ENCODE results near the gene PER1. TPM values are rescaled to one million over a fixed set of nuclear protein-coding genes. Genes with fewer than 3 reads are reported as not detected.

The PER1 gene
- total and polyA plus RNA-seq, 10 of the 15 experiments (the other 5 are each of a cell fraction or from before 2014, with no cell fraction given), result 0.02 to 25.1 (median 5.4) TPM

- TF ChIP-seq MAX (IDR thresholded peaks at IDR 0.05; ENCODE audit: low read depth, low read length), result no peak
- TF ChIP-seq, protein P1, sequence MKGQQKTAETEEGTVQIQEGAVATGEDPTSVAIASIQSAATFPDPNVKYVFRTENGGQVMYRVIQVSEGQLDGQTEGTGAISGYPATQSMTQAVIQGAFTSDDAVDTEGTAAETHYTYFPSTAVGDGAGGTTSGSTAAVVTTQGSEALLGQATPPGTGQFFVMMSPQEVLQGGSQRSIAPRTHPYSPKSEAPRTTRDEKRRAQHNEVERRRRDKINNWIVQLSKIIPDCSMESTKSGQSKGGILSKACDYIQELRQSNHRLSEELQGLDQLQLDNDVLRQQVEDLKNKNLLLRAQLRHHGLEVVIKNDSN (IDR thresholded peaks at IDR 0.05; ENCODE audit: borderline replicate concordance, extremely low read length, insufficient read depth, low read depth, low read length), result no peak
- TF ChIP-seq POLR2A (IDR thresholded peaks at IDR 0.05; ENCODE audit: low read depth, low read length), result no peak
- no peak for TF ChIP-seq SMAD5 (IDR thresholded peaks at IDR 0.05; ENCODE audit: low read depth)
- no peak; a peak in 1 of 4 replicates for TF ChIP-seq EP300 (IDR thresholded peaks at IDR 0.05; ENCODE audit: borderline replicate concordance in 1 of 2, control insufficient read depth in 1 of 2, low read depth in 2 of 2, low read length in 2 of 2)
- TF ChIP-seq NRF1 (conservative IDR thresholded peaks at IDR 0.05; ENCODE audit: low read depth, low read length), result no peak
- TF ChIP-seq BMI1 (IDR thresholded peaks at IDR 0.05; ENCODE audit: borderline replicate concordance), result no peak
- no peak for TF ChIP-seq EGR1 (IDR thresholded peaks at IDR 0.05; ENCODE audit: borderline replicate concordance in 1 of 2, low read depth in 2 of 2, low read length in 2 of 2)
- TF ChIP-seq CREM (IDR thresholded peaks at IDR 0.05; ENCODE audit: low read depth), result peak; percentile 52; the same call in 1 of the 2 replicates
- no peak for TF ChIP-seq MEF2B (IDR thresholded peaks at IDR 0.05; ENCODE audit: partially characterized antibody, poor library complexity, severe bottlenecking)
- no peak for TF ChIP-seq JUNB (IDR thresholded peaks at IDR 0.05)
- TF ChIP-seq, protein P2, sequence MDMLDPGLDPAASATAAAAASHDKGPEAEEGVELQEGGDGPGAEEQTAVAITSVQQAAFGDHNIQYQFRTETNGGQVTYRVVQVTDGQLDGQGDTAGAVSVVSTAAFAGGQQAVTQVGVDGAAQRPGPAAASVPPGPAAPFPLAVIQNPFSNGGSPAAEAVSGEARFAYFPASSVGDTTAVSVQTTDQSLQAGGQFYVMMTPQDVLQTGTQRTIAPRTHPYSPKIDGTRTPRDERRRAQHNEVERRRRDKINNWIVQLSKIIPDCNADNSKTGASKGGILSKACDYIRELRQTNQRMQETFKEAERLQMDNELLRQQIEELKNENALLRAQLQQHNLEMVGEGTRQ (IDR thresholded peaks at IDR 0.05; ENCODE audit: borderline replicate concordance, low read depth, low read length), result no peak
- no peak for TF ChIP-seq CHD2 (IDR thresholded peaks at IDR 0.05; ENCODE audit: borderline replicate concordance, low read depth, low read length)
- no peak for TF ChIP-seq TCF7 (IDR thresholded peaks at IDR 0.05; ENCODE audit: borderline replicate concordance)
- no peak for TF ChIP-seq ETV6 (conservative IDR thresholded peaks at IDR 0.05 in 1 of 2, IDR thresholded peaks at IDR 0.05 in 1 of 2; ENCODE audit: borderline replicate concordance in 1 of 2, low read depth in 1 of 2)
- TF ChIP-seq ZNF384 (IDR thresholded peaks at IDR 0.05; ENCODE audit: borderline replicate concordance, low read depth, low read length), result no peak
- TF ChIP-seq, protein P3, sequence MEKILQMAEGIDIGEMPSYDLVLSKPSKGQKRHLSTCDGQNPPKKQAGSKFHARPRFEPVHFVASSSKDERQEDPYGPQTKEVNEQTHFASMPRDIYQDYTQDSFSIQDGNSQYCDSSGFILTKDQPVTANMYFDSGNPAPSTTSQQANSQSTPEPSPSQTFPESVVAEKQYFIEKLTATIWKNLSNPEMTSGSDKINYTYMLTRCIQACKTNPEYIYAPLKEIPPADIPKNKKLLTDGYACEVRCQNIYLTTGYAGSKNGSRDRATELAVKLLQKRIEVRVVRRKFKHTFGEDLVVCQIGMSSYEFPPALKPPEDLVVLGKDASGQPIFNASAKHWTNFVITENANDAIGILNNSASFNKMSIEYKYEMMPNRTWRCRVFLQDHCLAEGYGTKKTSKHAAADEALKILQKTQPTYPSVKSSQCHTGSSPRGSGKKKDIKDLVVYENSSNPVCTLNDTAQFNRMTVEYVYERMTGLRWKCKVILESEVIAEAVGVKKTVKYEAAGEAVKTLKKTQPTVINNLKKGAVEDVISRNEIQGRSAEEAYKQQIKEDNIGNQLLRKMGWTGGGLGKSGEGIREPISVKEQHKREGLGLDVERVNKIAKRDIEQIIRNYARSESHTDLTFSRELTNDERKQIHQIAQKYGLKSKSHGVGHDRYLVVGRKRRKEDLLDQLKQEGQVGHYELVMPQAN (conservative IDR thresholded peaks at IDR 0.05), result no peak; the same call in none of the 2 replicates
- peak; percentile 54; the same call in 1 of the 2 replicates for TF ChIP-seq CBFB (IDR thresholded peaks at IDR 0.05; ENCODE audit: low read depth)
- TF ChIP-seq NR2F1 (conservative IDR thresholded peaks at IDR 0.05), result no peak; the same call in 1 of the 2 replicates
- TF ChIP-seq ZNF687 (IDR thresholded peaks at IDR 0.05), result no peak
Measured at GRCh38 chr17:8119581-8120519, 32.4 kb downstream of the PER1 start (continued).
